K562 (cell line): Measurements from ENCODE around the gene TRMU. TPM values are rescaled to one million over a fixed set of nuclear protein-coding genes. Genes with fewer than 3 reads are reported as not detected.

Source experiments
- BCOR ChIP-seq: fragments of 450-650 bp; IDR thresholded peaks from 2 replicates; pipeline ENCODE4 v1.6.1; 2016
- CREBBP ChIP-seq: IDR thresholded peaks from one replicate; pipeline ENCODE4 v1.6.1; 2012; ENCODE audit warnings: low read depth, mild to moderate bottlenecking, control low read depth, inconsistent platforms, low read length
- SAP30 ChIP-seq: fragments of 200-600 bp; sonication (generic); IDR thresholded peaks from 2 replicates; pipeline ENCODE4 v1.6.1; 2012; ENCODE audit warnings: borderline replicate concordance, low read depth, mild to moderate bottlenecking, moderate library complexity, low read length, control low read depth, inconsistent platforms; ENCODE audit not compliant: insufficient read depth, poor library complexity, severe bottlenecking
- SP2 ChIP-seq: IDR thresholded peaks from 2 replicates; pipeline ENCODE4 v1.6.1; 2011; ENCODE audit warnings: mild to moderate bottlenecking, low read depth, low read length, moderate library complexity; ENCODE audit not compliant: poor library complexity, severe bottlenecking; ENCODE audit errors: extremely low read depth
- ZNF165 ChIP-seq: fragments of 250-450 bp; sonication (Bioruptor Pico); IDR thresholded peaks from 2 replicates; pipeline ENCODE4 v1.4.0; 2020; ENCODE audit warnings: borderline replicate concordance
- polyA plus RNA-seq, 8 experiments: library from polyadenylated mRNA; depleted of rRNA in 4 of 8; stranded (reverse) in 5 of 8; unstranded in 3 of 8; fragments of >200 nt; fragmentation: Nextera tagmentation in 2 of 8; fragmentation: Illumina TruSeq in 1 of 8; extraction: Ambion mirVana in 2 of 8; extraction: Trizol in 1 of 8; gene quantifications; 2 replicates each; pipeline versions ENCODE4 v1.2.1 to v1.2.3, GENCODE V29; 2011 to 2014; ENCODE audit warnings: inconsistent platforms in 1 of 8, missing spikeins in 1 of 8
- total RNA-seq, 7 experiments: library from RNA; depleted of rRNA in 6 of 7; stranded (reverse); fragments of >200 nt in 6 of 7; fragmentation: Illumina TruSeq in 2 of 7; extraction: Trizol in 2 of 7; gene quantifications; 2 replicates each; pipeline versions ENCODE4 v1.2.1 to v1.2.3, GENCODE V29; 2011 to 2021; ENCODE audit warnings: low replicate concordance in 1 of 7
- TF ChIP-seq, protein P1 (sequence below), 2 experiments: fragments of 200-800 bp in 1 of 2; sonication (Bioruptor generic) in 1 of 2; sonication (generic) in 1 of 2; formaldehyde crosslinking in 1 of 2; IDR thresholded peaks in 1 of 2; conservative IDR thresholded peaks in 1 of 2; 2 replicates each; pipeline versions ENCODE4 v1.5.0 to v1.6.1; 2016 to 2020; ENCODE audit warnings: missing compliant biosample characterization in 1 of 2, missing genetic modification characterization in 1 of 2, missing genetic modification reagents in 1 of 2
- TF ChIP-seq, protein P2 (sequence below), 2 experiments: fragments of 450-650 bp in 1 of 2; sonication (generic) in 1 of 2; formaldehyde crosslinking in 1 of 2; IDR thresholded peaks; 2 replicates each; pipeline versions ENCODE4 v1.7.1 to v1.9.0; 2016 to 2022; ENCODE audit warnings: inconsistent platforms in 1 of 2, mild to moderate bottlenecking in 1 of 2, missing genetic modification reagents in 1 of 2
- TF ChIP-seq, protein P3 (sequence below): IDR thresholded peaks from 2 replicates; pipeline ENCODE4 v1.6.1; 2016; ENCODE audit warnings: missing genetic modification characterization, missing compliant biosample characterization
- TF ChIP-seq, protein P4 (sequence below): fragments of 450-650 bp; IDR thresholded peaks from 2 replicates; pipeline ENCODE4 v1.6.1; 2016; ENCODE audit warnings: antibody characterized with exemption

The TRMU gene
- total and polyA plus RNA-seq, 9 of the 15 experiments (the other 6 are each of a cell fraction or from before 2014, with no cell fraction given) = 2.3 to 49.9 (median 35.3) TPM

DNA sequence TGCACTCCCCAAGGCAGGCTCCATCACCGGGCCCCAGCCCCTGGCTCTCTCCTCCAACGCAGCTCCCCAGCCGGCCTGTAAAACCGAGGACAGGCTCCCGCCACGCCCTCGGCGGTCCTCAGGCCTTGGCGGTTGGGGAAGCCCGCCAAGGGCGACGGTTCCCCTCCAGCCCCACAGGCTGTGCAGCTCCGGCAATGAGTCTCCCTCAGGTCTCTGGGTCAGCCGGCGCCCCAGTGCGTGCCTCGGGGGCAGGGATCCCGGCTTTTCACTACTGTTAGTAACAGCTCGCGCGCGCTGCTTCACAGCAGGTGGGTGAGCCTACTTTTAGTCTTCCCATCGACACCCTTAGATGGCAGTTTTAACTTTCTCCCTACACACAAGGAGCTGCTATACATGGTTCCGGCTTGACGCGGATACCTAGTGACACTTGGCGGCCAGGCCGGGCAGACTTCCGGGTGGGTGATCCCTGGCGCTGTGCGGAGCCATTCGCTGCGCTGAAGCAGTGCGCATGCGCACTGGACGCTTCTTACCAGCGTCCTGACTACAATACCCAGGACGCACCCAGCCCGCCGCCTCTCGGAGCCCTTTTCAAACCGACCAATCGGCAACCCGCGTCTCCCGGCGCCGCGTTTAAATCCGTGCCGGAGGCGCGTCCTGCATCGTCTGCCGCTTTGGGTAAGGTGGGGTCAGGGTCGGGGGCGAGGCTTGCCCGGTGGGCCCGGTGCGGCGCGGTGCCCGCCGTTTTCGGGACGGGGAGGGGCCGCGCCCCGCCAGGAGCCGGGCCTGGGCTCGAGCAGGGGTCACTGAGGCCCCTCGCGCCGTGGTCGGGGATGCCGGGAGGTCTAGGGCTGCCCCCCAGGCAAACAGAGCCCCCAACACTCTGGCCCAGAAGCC lies 39.0 kb upstream of the TRMU start, which contains the start of gene GTSE1 (continued):
- TF ChIP-seq, protein P1, sequence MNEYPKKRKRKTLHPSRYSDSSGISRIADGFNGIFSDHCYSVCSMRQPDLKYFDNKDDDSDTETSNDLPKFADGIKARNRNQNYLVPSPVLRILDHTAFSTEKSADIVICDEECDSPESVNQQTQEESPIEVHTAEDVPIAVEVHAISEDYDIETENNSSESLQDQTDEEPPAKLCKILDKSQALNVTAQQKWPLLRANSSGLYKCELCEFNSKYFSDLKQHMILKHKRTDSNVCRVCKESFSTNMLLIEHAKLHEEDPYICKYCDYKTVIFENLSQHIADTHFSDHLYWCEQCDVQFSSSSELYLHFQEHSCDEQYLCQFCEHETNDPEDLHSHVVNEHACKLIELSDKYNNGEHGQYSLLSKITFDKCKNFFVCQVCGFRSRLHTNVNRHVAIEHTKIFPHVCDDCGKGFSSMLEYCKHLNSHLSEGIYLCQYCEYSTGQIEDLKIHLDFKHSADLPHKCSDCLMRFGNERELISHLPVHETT (CRISPR knock-in tag; conservative IDR thresholded peaks at IDR 0.05 in 1 of 2, IDR thresholded peaks at IDR 0.05 in 1 of 2) = no peak
- no peak for TF ChIP-seq CREBBP
- no peak for TF ChIP-seq BCOR
- no peak for TF ChIP-seq SP2
- TF ChIP-seq, protein P2, sequence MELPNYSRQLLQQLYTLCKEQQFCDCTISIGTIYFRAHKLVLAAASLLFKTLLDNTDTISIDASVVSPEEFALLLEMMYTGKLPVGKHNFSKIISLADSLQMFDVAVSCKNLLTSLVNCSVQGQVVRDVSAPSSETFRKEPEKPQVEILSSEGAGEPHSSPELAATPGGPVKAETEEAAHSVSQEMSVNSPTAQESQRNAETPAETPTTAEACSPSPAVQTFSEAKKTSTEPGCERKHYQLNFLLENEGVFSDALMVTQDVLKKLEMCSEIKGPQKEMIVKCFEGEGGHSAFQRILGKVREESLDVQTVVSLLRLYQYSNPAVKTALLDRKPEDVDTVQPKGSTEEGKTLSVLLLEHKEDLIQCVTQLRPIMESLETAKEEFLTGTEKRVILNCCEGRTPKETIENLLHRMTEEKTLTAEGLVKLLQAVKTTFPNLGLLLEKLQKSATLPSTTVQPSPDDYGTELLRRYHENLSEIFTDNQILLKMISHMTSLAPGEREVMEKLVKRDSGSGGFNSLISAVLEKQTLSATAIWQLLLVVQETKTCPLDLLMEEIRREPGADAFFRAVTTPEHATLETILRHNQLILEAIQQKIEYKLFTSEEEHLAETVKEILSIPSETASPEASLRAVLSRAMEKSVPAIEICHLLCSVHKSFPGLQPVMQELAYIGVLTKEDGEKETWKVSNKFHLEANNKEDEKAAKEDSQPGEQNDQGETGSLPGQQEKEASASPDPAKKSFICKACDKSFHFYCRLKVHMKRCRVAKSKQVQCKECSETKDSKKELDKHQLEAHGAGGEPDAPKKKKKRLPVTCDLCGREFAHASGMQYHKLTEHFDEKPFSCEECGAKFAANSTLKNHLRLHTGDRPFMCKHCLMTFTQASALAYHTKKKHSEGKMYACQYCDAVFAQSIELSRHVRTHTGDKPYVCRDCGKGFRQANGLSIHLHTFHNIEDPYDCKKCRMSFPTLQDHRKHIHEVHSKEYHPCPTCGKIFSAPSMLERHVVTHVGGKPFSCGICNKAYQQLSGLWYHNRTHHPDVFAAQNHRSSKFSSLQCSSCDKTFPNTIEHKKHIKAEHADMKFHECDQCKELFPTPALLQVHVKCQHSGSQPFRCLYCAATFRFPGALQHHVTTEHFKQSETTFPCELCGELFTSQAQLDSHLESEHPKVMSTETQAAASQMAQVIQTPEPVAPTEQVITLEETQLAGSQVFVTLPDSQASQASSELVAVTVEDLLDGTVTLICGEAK (IDR thresholded peaks at IDR 0.05) = peak; percentile 75
- TF ChIP-seq, protein P2 (CRISPR knock-in tag; IDR thresholded peaks at IDR 0.05) = no peak
- TF ChIP-seq, protein P3, sequence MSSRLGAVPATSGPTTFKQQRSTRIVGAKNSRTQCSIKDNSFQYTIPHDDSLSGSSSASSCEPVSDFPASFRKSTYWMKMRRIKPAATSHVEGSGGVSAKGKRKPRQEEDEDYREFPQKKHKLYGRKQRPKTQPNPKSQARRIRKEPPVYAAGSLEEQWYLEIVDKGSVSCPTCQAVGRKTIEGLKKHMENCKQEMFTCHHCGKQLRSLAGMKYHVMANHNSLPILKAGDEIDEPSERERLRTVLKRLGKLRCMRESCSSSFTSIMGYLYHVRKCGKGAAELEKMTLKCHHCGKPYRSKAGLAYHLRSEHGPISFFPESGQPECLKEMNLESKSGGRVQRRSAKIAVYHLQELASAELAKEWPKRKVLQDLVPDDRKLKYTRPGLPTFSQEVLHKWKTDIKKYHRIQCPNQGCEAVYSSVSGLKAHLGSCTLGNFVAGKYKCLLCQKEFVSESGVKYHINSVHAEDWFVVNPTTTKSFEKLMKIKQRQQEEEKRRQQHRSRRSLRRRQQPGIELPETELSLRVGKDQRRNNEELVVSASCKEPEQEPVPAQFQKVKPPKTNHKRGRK = no peak
- TF ChIP-seq SAP30 = peak; percentile 96
- TF ChIP-seq, protein P4, sequence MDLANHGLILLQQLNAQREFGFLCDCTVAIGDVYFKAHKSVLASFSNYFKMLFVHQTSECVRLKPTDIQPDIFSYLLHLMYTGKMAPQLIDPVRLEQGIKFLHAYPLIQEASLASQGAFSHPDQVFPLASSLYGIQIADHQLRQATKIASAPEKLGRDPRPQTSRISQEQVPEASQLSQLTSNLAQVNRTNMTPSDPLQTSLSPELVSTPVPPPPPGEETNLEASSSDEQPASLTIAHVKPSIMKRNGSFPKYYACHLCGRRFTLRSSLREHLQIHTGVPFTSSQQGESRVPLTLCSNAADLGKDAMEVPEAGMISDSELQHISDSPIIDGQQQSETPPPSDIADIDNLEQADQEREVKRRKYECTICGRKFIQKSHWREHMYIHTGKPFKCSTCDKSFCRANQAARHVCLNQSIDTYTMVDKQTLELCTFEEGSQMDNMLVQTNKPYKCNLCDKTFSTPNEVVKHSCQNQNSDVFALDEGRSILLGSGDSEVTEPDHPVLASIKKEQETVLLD = peak; percentile 98
- TF ChIP-seq ZNF165 (CRISPR knock-in tag) = no peak
